Progenitor cell of endocrine pancreas (in vitro differentiated cells): ENCODE data around the gene TRAPPC3. TPM values are rescaled to one million over a fixed set of nuclear protein-coding genes. Genes with fewer than 3 reads are reported as not detected.

Source experiments
- DNase-seq: peaks from one replicate; pipeline ENCODE4 v3.0.0; 2021; ENCODE audit warnings: low spot score; ENCODE audit not compliant: unreplicated experiment
- H3K27ac Mint-ChIP-seq: 2 replicates; pipeline ENCODE4 v1.8.0; 2021; ENCODE audit warnings: mild to moderate bottlenecking, moderate library complexity, mixed read lengths
- H3K27me3 Mint-ChIP-seq: 2 replicates; pipeline ENCODE4 v1.8.0; 2021; ENCODE audit warnings: mixed read lengths
- H3K36me3 Mint-ChIP-seq: 2 replicates; pipeline ENCODE4 v1.8.0; 2022; ENCODE audit warnings: mixed read lengths; ENCODE audit not compliant: insufficient read depth
- H3K4me1 Mint-ChIP-seq: 2 replicates; pipeline ENCODE4 v1.8.0; 2021; ENCODE audit warnings: low read depth, mixed read lengths
- H3K4me3 Mint-ChIP-seq: 2 replicates; pipeline ENCODE4 v1.8.0; 2021; ENCODE audit warnings: low read depth, mild to moderate bottlenecking, moderate library complexity, mixed read lengths
- H3K9me3 Mint-ChIP-seq: 2 replicates; pipeline ENCODE4 v1.8.0; 2021; ENCODE audit warnings: low read depth, mixed read lengths
- CTCF ChIP-seq: fragments of 200-600 bp; sonication (generic); IDR thresholded peaks from one replicate; pipeline ENCODE4 v1.5.0; 2021; ENCODE audit warnings: antibody characterized with exemption, mild to moderate bottlenecking; ENCODE audit not compliant: unreplicated experiment
- total RNA-seq: library from RNA; stranded (reverse); gene quantifications from 2 replicates; pipeline ENCODE4 v1.2.1, GENCODE V29; 2021

Gene TRAPPC3
- total RNA-seq, 1 donor from 2014 or later = 63.6 TPM

- H3K4me1 Mint-ChIP-seq = no peaks in the 10 kb centered on the region
- no peak for DNase-seq
- no peaks in the 10 kb centered on the region for H3K36me3 Mint-ChIP-seq
- H3K9me3 Mint-ChIP-seq = no peaks in the 10 kb centered on the region
- peaks cover 7% of the 10 kb centered on the region for H3K27me3 Mint-ChIP-seq
- no peak for TF ChIP-seq CTCF
- no peak overlapping the region for H3K27ac Mint-ChIP-seq
- H3K4me3 Mint-ChIP-seq = no peak overlapping the region
Observed at GRCh38 chr1:36108314-36108713, 41.0 kb downstream of the TRAPPC3 start.

GRCh38 chr1:36107394-36107793, 41.9 kb downstream of the TRAPPC3 start:
- Mint-ChIP-seq H3K27me3 (peaks cover 3% of the 10 kb centered on the region), H3K4me1 (no peaks in the 10 kb centered on the region), H3K4me3 (no peak overlapping the region), H3K27ac (no peak overlapping the region), H3K9me3 (no peaks in the 10 kb centered on the region), H3K36me3 (no peaks in the 10 kb centered on the region)
- TF ChIP-seq CTCF = no peak
- no peak for DNase-seq

GRCh38 chr1:36106269-36106668, 43.0 kb downstream of the TRAPPC3 start:
- no peak for TF ChIP-seq CTCF
- Mint-ChIP-seq H3K27ac (no peak overlapping the region), H3K36me3 (no peaks in the 10 kb centered on the region), H3K9me3 (no peaks in the 10 kb centered on the region), H3K27me3 (peaks cover 3% of the 10 kb centered on the region), H3K4me1 (no peaks in the 10 kb centered on the region), H3K4me3 (no peak overlapping the region)
- DNase-seq = no peak

GRCh38 chr1:36101546-36101945, 47.7 kb downstream of the TRAPPC3 start:
- no peaks in the 10 kb centered on the region for H3K27me3 Mint-ChIP-seq

GRCh38 chr1:36100376-36100775, 48.9 kb downstream of the TRAPPC3 start:
- H3K4me3 Mint-ChIP-seq = no peak overlapping the region
- H3K9me3 Mint-ChIP-seq = no peaks in the 10 kb centered on the region
- no peak overlapping the region for H3K27ac Mint-ChIP-seq
- no peaks in the 10 kb centered on the region for H3K4me1 Mint-ChIP-seq
- H3K27me3 Mint-ChIP-seq = no peaks in the 10 kb centered on the region
- no peak for TF ChIP-seq CTCF
- H3K36me3 Mint-ChIP-seq = no peaks in the 10 kb centered on the region
- DNase-seq = no peak

More at GRCh38 chr1:36101546-36101945, 47.7 kb downstream of the TRAPPC3 start:
- Mint-ChIP-seq H3K36me3 (no peaks in the 10 kb centered on the region), H3K27ac (no peak overlapping the region), H3K4me1 (no peaks in the 10 kb centered on the region), H3K9me3 (no peaks in the 10 kb centered on the region), H3K4me3 (no peak overlapping the region)
- TF ChIP-seq CTCF = no peak
- DNase-seq = no peak
